ENCODE data around the gene FAM83D. TPM values are rescaled to one million over a fixed set of nuclear protein-coding genes. Genes with fewer than 3 reads are reported as not detected.

FAM83D gene
- total RNA-seq, 1 donor from 2014 or later: 73.9 TPM

DNA sequence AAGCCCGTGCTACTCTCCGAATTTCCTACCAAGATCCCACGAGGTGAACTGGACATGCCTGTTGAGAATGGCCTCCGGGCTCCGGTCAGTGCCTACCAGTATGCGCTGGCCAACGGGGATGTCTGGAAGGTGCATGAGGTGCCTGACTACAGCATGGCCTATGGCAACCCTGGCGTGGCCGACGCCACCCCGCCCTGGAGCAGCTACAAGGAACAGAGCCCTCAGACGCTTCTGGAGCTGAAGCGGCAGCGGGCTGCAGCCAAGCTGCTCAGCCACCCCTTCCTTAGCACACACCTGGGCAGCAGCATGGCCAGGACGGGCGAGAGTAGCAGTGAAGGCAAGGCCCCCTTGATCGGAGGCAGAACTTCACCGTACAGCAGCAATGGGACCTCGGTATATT is 8.0 kb upstream of the FAM83D start:
- Mint-ChIP-seq H3K27ac (no peak overlapping the region), H3K36me3 (no peaks in the 10 kb centered on the region), H3K4me1 (peaks cover 12% of the 10 kb centered on the region), H3K9me3 (no peaks in the 10 kb centered on the region), H3K27me3 (ENCODE audit: insufficient read depth, low read depth) (no peaks in the 10 kb centered on the region), H3K4me3 (no peak overlapping the region)
- H3K36me3 ChIP-seq: no peaks in the 10 kb centered on the region
- peaks cover 3% of the 10 kb centered on the region for H3F3A ChIP-seq (ENCODE audit: low read depth)
- no peak overlapping the region for H3K4me2 ChIP-seq
- H3K9ac ChIP-seq: no peak overlapping the region
- no peak overlapping the region for H3K4me3 ChIP-seq
- no peaks in the 10 kb centered on the region for H3K9me3 ChIP-seq (ENCODE audit: low read depth)
- peaks cover 3% of the 10 kb centered on the region for H4K20me1 ChIP-seq (ENCODE audit: low read depth)
- no peaks in the 10 kb centered on the region for H3K27me3 ChIP-seq
- peaks cover 11% of the 10 kb centered on the region for H3K4me1 ChIP-seq
- no peaks in the 10 kb centered on the region for H3K79me2 ChIP-seq (ENCODE audit: low read depth)
- no peak overlapping the region for H2AFZ ChIP-seq (replicated peaks)
- no peak for DNase-seq (ENCODE audit: low spot score)
- TF ChIP-seq EZH2 (IDR thresholded peaks at IDR 0.05) (no peak), EZH2phosphoT487 (IDR thresholded peaks at IDR 0.05) (no peak)
- TF ChIP-seq, protein P1, sequence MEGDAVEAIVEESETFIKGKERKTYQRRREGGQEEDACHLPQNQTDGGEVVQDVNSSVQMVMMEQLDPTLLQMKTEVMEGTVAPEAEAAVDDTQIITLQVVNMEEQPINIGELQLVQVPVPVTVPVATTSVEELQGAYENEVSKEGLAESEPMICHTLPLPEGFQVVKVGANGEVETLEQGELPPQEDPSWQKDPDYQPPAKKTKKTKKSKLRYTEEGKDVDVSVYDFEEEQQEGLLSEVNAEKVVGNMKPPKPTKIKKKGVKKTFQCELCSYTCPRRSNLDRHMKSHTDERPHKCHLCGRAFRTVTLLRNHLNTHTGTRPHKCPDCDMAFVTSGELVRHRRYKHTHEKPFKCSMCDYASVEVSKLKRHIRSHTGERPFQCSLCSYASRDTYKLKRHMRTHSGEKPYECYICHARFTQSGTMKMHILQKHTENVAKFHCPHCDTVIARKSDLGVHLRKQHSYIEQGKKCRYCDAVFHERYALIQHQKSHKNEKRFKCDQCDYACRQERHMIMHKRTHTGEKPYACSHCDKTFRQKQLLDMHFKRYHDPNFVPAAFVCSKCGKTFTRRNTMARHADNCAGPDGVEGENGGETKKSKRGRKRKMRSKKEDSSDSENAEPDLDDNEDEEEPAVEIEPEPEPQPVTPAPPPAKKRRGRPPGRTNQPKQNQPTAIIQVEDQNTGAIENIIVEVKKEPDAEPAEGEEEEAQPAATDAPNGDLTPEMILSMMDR (IDR thresholded peaks at IDR 0.05): no peak
- no peak overlapping the region for H3K27ac ChIP-seq

DNA sequence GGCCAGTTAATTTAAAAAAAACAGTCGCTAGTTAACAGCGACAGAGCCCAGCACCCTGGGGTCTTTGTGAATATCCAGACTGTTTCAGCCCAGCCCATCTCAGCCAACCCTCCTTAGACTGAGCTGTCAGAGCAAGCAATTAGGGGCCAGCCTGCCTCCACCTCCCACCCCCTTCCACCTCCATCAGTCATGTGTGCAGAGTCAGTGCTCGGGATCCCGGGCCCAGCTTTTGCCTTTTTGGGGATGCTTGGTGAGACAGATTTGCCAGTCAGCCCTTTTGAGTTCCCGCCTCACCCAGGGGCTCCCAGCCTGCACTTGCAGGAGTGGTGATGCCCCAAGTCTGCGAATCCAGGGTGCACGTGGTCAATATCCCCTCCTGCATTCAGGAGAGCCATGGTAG is 6.5 kb upstream of the FAM83D start:
- H3K27ac ChIP-seq: no peak overlapping the region
- peak; percentile 49 for DNase-seq (ENCODE audit: low spot score)
- H3K4me2 ChIP-seq: peak overlapping the region; percentile 59
- no peaks in the 10 kb centered on the region for H3K79me2 ChIP-seq (ENCODE audit: low read depth)
- peaks cover 11% of the 10 kb centered on the region for H3K4me1 ChIP-seq
- Mint-ChIP-seq H3K4me1 (peaks cover 12% of the 10 kb centered on the region), H3K27me3 (ENCODE audit: insufficient read depth, low read depth) (no peaks in the 10 kb centered on the region), H3K36me3 (no peaks in the 10 kb centered on the region), H3K4me3 (no peak overlapping the region), H3K9me3 (no peaks in the 10 kb centered on the region), H3K27ac (no peak overlapping the region)
- H3F3A ChIP-seq (ENCODE audit: low read depth): peaks cover 3% of the 10 kb centered on the region
- no peaks in the 10 kb centered on the region for H3K27me3 ChIP-seq
- no peak overlapping the region for H3K9ac ChIP-seq
- no peaks in the 10 kb centered on the region for H3K36me3 ChIP-seq
- peaks cover 3% of the 10 kb centered on the region for H4K20me1 ChIP-seq (ENCODE audit: low read depth)
- no peak overlapping the region for H2AFZ ChIP-seq (replicated peaks)
- H3K4me3 ChIP-seq: no peak overlapping the region
- H3K9me3 ChIP-seq (ENCODE audit: low read depth): no peaks in the 10 kb centered on the region
- TF ChIP-seq EZH2phosphoT487 (IDR thresholded peaks at IDR 0.05) (no peak), EZH2 (IDR thresholded peaks at IDR 0.05) (no peak)
- TF ChIP-seq, protein P1 (IDR thresholded peaks at IDR 0.05): no peak

DNA sequence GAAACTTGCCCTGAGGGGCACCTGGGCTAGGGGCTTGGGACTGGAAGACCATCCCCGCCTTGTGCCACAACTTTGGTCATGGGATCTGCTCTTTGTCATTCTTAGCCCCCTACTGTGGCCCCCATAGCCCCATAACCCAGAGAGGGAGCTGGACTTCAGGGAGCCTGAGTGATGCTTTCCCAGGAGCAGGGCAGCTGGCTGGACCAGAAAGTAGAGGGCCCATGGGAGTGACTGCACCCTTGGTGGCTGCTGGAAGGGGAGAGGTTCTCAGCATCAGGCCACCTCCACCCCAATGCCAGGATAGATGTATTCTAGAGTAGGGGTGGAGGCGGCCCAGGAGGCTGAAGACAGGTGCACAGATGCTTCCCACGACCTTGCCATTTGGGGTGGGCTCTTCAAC is 5.8 kb upstream of the FAM83D start:
- TF ChIP-seq EZH2phosphoT487 (IDR thresholded peaks at IDR 0.05) (no peak), EZH2 (IDR thresholded peaks at IDR 0.05) (no peak)
- TF ChIP-seq, protein P1 (IDR thresholded peaks at IDR 0.05): no peak
- no peak overlapping the region for H3K27ac ChIP-seq
- peaks cover 12% of the 10 kb centered on the region for H3K4me1 Mint-ChIP-seq
- no peak for DNase-seq (ENCODE audit: low spot score)
- H3K36me3 ChIP-seq: no peaks in the 10 kb centered on the region
- H3K36me3 Mint-ChIP-seq: no peaks in the 10 kb centered on the region
- no peaks in the 10 kb centered on the region for H3K9me3 ChIP-seq (ENCODE audit: low read depth)
- H3K4me3 ChIP-seq: no peak overlapping the region
- H3K4me3 Mint-ChIP-seq: no peak overlapping the region
- H2AFZ ChIP-seq (replicated peaks): no peak overlapping the region
- H3F3A ChIP-seq (ENCODE audit: low read depth): peaks cover 6% of the 10 kb centered on the region
- H3K79me2 ChIP-seq (ENCODE audit: low read depth): no peaks in the 10 kb centered on the region
- H3K9me3 Mint-ChIP-seq: no peaks in the 10 kb centered on the region
- peaks cover 3% of the 10 kb centered on the region for H4K20me1 ChIP-seq (ENCODE audit: low read depth)
- H3K27me3 ChIP-seq: no peaks in the 10 kb centered on the region
- H3K4me2 ChIP-seq: no peak overlapping the region
- H3K9ac ChIP-seq: no peak overlapping the region
- peaks cover under 1% of the 10 kb centered on the region for H3K27me3 Mint-ChIP-seq (ENCODE audit: insufficient read depth, low read depth)
- no peak overlapping the region for H3K27ac Mint-ChIP-seq
- H3K4me1 ChIP-seq: peaks cover 11% of the 10 kb centered on the region

Measured in neural progenitor cell (in vitro differentiated cells).